Transverse colon (tissue), 4 donors: ENCODE measurements around the gene TNFAIP3. TPM values are rescaled to one million over a fixed set of nuclear protein-coding genes. Genes with fewer than 3 reads are reported as not detected.

Source experiments
- DNase-seq: peaks from one replicate; pipeline ENCODE4 v3.0.0-alpha.2; 2019
- H3K27ac ChIP-seq, 4 donors: fragments of 200-600 bp; sonication (generic); 2 replicates each; pipeline ENCODE4 v1.5.1; 2016 to 2018; ENCODE audit warnings: inconsistent platforms in 4 of 4
- H3K27me3 ChIP-seq: fragments of 200-600 bp; sonication (generic); 2 replicates; pipeline ENCODE4 v1.5.1; 2017; ENCODE audit warnings: inconsistent platforms
- H3K36me3 ChIP-seq, 4 donors: fragments of 200-600 bp; sonication (generic); 2 replicates each; pipeline ENCODE4 v1.5.1; 2017 to 2019; ENCODE audit warnings: inconsistent platforms in 4 of 4
- H3K4me1 ChIP-seq, 4 donors: fragments of 200-600 bp; sonication (generic); 2 replicates each; pipeline ENCODE4 v1.5.1; 2017 to 2020; ENCODE audit warnings: inconsistent platforms in 4 of 4
- H3K4me3 ChIP-seq, 4 donors: fragments of 200-600 bp; sonication (generic); 1 replicate in 1 of 4; 2 replicates in 3 of 4; pipeline versions ENCODE4 v1.5.1 to v1.6.1; 2017 to 2019; ENCODE audit warnings: inconsistent platforms in 4 of 4
- H3K9me3 ChIP-seq, 2 donors: fragments of 200-600 bp; sonication (generic); 2 replicates each; pipeline ENCODE4 v1.5.1; 2017 to 2019; ENCODE audit warnings: inconsistent platforms in 2 of 2
- EP300 ChIP-seq: sonication (generic); formaldehyde crosslinking; IDR thresholded peaks from one replicate; pipeline ENCODE4 v1.6.1; 2017; ENCODE audit warnings: antibody characterized with exemption, low read depth
- POLR2A ChIP-seq: fragments of 450-650 bp; IDR thresholded peaks from one replicate; pipeline ENCODE4 v1.6.1; 2016; ENCODE audit warnings: antibody characterized with exemption, mild to moderate bottlenecking, moderate library complexity
- POLR2AphosphoS5 ChIP-seq, 3 donors: sonication (generic); formaldehyde crosslinking; IDR thresholded peaks; one replicate each; pipeline ENCODE4 v1.6.1; 2016; ENCODE audit warnings: antibody characterized with exemption in 3 of 3
- WGBS, 2 donors: methylation state at CpG; one replicate each; pipeline ENCODE4 v1.1.5; 2018; ENCODE audit warnings: low coverage in 1 of 2; 5-methylcytosine and 5-hydroxymethylcytosine counted together
- in situ Hi-C, 4 donors: fragments of 200-750 bp; cut with MboI; loops; one replicate each; pipeline versions ENCODE4 v1.15.0 to v1.15.1; 2017; ENCODE audit warnings: low sequenced_read_pairs in 3 of 4, low pct_ligation_motif_present in 1 of 4, low pct_unique_long_range_greater_than_20kb in 1 of 4
- intact Hi-C: fragments of 100-400 bp; cut with DNase I; formaldehyde crosslinking; loops from one replicate; pipeline ENCODE4 v1.15.1; 2023; ENCODE audit warnings: low total_unique reads
- total RNA-seq, 4 donors: library from RNA; depleted of rRNA; stranded (reverse); fragments of >200 nt; gene quantifications; one replicate each; pipeline ENCODE4 v1.1.0, GENCODE V29; 2016
- TF ChIP-seq, protein P1 (sequence below), 5 experiments: fragments of 200-600 bp in 3 of 5; fragments of 450-650 bp in 2 of 5; sonication (generic) in 3 of 5; IDR thresholded peaks; 1 replicate in 2 of 5; 2 replicates in 3 of 5; pipeline ENCODE4 v1.5.1; 2016 to 2017; ENCODE audit warnings: antibody characterized with exemption in 5 of 5, inconsistent platforms in 3 of 5, mild to moderate bottlenecking in 2 of 5, moderate library complexity in 1 of 5

Gene TNFAIP3
- total RNA-seq, 4 donors from 2014 or later, result 21.4 to 46.8 (median 36.3) TPM

DNA sequence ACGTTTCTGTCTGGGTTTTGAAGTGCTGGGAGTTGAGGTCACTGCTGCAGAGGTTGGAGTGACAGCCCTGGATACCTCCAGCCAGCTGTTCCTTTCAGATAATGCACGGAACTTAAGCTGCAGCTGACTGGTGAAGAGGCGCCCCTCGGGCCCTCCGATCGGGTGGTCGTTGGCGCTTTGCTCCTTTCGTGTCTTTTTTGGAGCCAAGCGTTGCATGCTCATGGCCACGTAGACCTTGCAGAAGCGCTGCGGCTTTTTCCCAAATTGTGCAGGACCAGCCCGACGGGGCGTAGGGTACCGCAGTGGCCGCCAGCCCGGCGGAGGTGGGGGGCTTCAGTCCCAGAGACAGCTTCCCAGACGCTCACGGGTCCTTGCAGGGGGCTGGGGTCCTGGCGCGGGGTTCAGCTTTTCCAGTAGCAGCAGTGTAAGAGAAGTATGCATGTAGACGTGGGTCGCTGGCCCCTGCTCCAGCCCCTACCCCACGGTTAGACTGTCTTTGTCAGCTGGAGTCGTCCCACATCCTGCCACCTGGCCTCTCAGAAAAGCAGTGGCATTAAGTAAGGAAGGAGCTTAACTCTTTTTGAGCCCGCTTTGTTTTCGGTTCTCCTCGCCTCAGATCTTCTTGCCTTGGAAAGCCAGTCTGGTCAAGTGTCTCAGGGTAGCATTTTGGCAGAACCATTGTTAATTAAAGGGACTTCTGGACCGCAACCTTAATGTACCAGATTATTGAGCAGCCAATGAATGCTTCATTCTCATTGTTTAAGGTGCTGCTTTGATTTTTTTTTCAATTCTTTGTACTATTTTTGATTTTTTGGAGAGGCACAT is 838 bp downstream of the TNFAIP3 start:
- H3K4me1 ChIP-seq, result peaks cover 9 to 60% (median 27%) of the 10 kb centered on the region in 4 donors
- no peaks in the 10 kb centered on the region for H3K36me3 ChIP-seq
- intact Hi-C loops (loop anchor here (2.0 kb wide), 1 partner anchor 161 kb away; no protein-coding TSS in a partner anchor), in situ Hi-C loops (loop anchor here (5.0 to 10.0 kb wide), 4 partner anchors 153 to 163 kb away; no protein-coding TSS in a partner anchor)
- H3K27me3 ChIP-seq, result no peaks in the 10 kb centered on the region
- peak overlapping the region; percentile 91 to 98 (median 97) for H3K27ac ChIP-seq
- peak overlapping the region; percentile 66 to 84 (median 72) for H3K4me3 ChIP-seq
- TF ChIP-seq POLR2AphosphoS5 (IDR thresholded peaks at IDR 0.05) (peak; percentile 50 to 62 (median 54)), EP300 (no peak)
- no peaks in the 10 kb centered on the region for H3K9me3 ChIP-seq
- peak; percentile 60 for DNase-seq
- WGBS, 2 donors, result 1 to 20% methylated on average over 1 to 29 of the region's 32 CpGs

DNA sequence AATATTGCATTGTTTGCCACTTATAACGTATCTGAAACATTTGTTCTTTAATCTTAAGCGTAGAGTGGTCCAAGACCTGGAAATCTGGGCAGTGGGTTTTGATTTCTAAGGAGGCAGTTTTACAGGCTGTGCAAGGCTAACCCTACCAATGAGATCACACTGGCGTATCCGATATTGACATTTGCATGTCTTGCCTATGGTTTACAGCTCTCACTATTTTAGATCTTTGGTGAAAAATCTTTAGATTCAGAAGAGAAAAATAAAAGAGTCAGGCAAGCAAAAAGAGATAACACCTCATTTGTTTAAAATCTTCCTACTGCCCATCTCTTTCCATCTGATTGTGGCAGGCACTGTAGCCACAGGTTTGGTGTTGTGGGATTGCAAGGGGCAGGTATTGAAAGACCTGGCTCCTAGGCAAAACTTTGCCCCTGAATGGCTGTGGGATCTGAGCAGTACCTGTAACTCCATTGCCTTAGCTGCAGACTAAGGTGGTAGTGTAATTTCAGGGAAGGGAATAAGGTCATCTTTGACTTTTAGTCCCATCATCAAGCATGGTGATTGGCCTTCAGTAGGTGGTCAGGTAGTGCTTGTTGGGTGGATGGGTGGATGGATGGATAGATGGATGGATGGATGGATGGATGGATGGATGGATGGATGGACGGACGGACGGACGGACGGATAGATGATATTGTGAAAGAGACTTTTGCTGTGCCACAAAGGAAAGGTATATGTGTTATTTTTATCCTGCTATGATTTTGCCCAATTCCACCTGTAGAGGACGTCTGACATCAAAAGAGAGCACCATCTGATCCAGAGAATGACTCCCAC is 1.9 kb downstream of the TNFAIP3 start:
- Histone ChIP-seq H3K4me1 (peaks cover 14 to 70% (median 37%) of the 10 kb centered on the region in 4 donors), H3K9me3 (no peaks in the 10 kb centered on the region), H3K27me3 (no peaks in the 10 kb centered on the region), H3K36me3 (no peaks in the 10 kb centered on the region), H3K4me3 (peak overlapping the region; percentile 66 to 84 (median 72)), H3K27ac (peak overlapping the region; percentile 91 to 98 (median 97))
- no peak for DNase-seq
- in situ Hi-C loops, result loop anchor here (5.0 to 10.0 kb wide), 4 partner anchors 154 to 164 kb away; no protein-coding TSS in a partner anchor
- intact Hi-C loops, result no loop called here
- TF ChIP-seq POLR2AphosphoS5 (IDR thresholded peaks at IDR 0.05) (no peak), EP300 (no peak), POLR2A (no peak)
- TF ChIP-seq, protein P1, sequence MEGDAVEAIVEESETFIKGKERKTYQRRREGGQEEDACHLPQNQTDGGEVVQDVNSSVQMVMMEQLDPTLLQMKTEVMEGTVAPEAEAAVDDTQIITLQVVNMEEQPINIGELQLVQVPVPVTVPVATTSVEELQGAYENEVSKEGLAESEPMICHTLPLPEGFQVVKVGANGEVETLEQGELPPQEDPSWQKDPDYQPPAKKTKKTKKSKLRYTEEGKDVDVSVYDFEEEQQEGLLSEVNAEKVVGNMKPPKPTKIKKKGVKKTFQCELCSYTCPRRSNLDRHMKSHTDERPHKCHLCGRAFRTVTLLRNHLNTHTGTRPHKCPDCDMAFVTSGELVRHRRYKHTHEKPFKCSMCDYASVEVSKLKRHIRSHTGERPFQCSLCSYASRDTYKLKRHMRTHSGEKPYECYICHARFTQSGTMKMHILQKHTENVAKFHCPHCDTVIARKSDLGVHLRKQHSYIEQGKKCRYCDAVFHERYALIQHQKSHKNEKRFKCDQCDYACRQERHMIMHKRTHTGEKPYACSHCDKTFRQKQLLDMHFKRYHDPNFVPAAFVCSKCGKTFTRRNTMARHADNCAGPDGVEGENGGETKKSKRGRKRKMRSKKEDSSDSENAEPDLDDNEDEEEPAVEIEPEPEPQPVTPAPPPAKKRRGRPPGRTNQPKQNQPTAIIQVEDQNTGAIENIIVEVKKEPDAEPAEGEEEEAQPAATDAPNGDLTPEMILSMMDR (IDR thresholded peaks at IDR 0.05), result no peak
- 47 to 49% methylated on average over 4 to 10 of the region's 10 CpGs for WGBS, 2 donors

DNA sequence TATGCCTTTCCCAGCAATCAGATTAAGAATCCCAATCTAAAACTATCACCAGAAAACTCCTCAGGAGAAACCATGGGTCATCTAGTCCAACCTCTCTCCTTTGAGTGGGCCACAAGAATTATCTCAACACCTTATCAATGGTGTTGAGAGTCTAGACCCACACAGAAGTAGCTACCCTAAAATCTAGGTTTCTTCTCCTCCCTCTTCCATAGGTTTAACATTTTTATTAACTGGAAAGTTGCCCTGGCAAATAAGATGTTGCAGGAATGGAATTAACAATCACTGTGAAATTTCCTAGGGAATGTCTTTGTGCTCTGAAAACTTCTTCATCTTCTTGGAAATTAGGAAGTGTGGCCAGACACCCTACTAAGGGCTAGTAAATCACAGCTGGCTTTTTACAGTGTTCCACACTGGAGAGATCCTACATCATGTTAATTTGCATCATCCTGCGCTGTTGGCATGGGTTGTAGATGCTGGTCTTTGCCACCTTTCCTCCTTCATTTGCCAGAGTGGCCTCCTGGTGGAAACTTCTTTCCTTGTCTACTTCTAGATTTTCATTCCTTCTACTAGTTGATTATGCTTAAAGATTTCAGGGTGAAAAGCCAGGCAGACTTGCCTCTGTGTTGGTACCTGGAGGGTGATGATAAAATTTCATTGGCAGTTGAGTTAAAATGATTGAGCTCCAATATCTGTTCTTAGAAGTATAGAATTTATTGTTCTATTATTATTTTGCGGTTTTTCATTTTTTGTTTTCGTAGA is 2.7 kb downstream of the TNFAIP3 start:
- Histone ChIP-seq H3K27me3 (no peaks in the 10 kb centered on the region), H3K4me3 (peak overlapping the region in 2 of 4 donors; percentile 66 to 74), H3K36me3 (peaks cover 0 to 2% (median under 1%) of the 10 kb centered on the region in 4 donors), H3K4me1 (peaks cover 17 to 78% (median 42%) of the 10 kb centered on the region in 4 donors), H3K9me3 (no peaks in the 10 kb centered on the region), H3K27ac (peak overlapping the region; percentile 91 to 98 (median 97))
- in situ Hi-C loops, result loop anchor here (5.0 to 10.0 kb wide), 5 partner anchors 73 to 165 kb away; no protein-coding TSS in a partner anchor
- intact Hi-C loops, result loop anchor here (10.0 kb wide), 1 partner anchor 65 kb away; no protein-coding TSS in a partner anchor
- WGBS, 2 donors, result 81 to 85% methylated on average over 2 to 3 of the region's 3 CpGs
- TF ChIP-seq EP300 (no peak), POLR2AphosphoS5 (IDR thresholded peaks at IDR 0.05) (peak in 1 of 3 donors; percentile 9)
- TF ChIP-seq, protein P1 (IDR thresholded peaks at IDR 0.05), result peak in 1 of 5 experiments; percentile 9
- no peak for DNase-seq

DNA sequence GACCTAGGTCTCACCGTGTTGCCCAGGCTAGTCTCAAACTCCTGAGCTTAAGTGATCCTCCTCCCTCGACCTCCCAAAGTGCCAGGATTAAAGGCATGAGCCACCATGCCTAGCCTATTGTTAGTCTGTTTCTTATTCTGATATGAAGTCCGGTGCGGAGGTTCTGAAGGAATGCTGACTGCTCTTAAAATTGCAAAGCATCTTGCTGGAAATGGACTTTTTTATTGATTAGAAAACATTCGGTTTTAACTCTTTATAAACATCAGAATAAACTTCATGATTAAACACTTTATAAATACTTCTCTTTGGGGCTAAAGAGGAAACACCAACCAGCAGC is 3.2 kb downstream of the TNFAIP3 start:
- H3K9me3 ChIP-seq, result no peaks in the 10 kb centered on the region
- peaks cover 0 to 7% (median 3%) of the 10 kb centered on the region in 4 donors for H3K36me3 ChIP-seq
- no peaks in the 10 kb centered on the region for H3K27me3 ChIP-seq
- no peak for DNase-seq
- TF ChIP-seq EP300 (no peak), POLR2A (no peak), POLR2AphosphoS5 (IDR thresholded peaks at IDR 0.05) (no peak)
- TF ChIP-seq, protein P1 (IDR thresholded peaks at IDR 0.05), result no peak
- intact Hi-C loops, result loop anchor here (10.0 kb wide), 1 partner anchor 65 kb away; no protein-coding TSS in a partner anchor
- peak overlapping the region in 1 of 4 donors; percentile 74 for H3K4me3 ChIP-seq
- in situ Hi-C loops, result loop anchor here in 1 of 4 donors (5.0 kb wide), 1 partner anchor 72 kb away; no protein-coding TSS in a partner anchor
- peaks cover 17 to 82% (median 42%) of the 10 kb centered on the region in 4 donors for H3K4me1 ChIP-seq
- H3K27ac ChIP-seq, result peak overlapping the region; percentile 91 to 98 (median 97)
- 49 to 60% methylated on average over 5 of the region's 5 CpGs for WGBS, 2 donors
